HG02943 (cell line): Measurements from ENCODE around the gene HHAT.
"Not testable (repeated sequence)": the region's sequence is repeated elsewhere in the genome, so short reads cannot be mapped to it uniquely, and the experiment has no call there.

Experiments
- ATAC-seq: cut with Tn5 transposase; IDR thresholded peaks from one replicate; pipeline ENCODE4 v1.9.1; 2021; ENCODE audit warnings: mild to moderate bottlenecking, low read depth, moderate library complexity; ENCODE audit not compliant: unreplicated experiment

Gene HHAT

DNA sequence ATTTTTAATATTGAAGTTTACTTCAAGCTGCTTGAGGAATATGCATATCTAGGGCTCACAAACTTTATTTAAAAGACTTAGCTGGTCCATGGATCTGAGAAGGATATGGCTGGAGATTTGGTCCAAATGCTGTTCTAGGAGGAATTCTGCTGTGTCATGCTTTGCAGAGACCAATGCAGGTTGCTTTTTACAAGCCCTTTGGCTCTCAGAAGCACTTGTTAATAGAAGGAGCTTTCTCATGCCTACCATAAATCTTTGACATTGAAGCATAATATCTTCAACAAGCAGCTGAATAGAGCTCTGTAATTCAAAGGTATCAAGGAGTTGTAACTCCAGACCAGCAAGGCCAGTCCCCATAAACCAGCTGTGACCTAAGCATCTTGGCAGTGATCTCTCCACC lies 299.1 kb downstream of the HHAT start:
- ATAC-seq, result no peak

DNA sequence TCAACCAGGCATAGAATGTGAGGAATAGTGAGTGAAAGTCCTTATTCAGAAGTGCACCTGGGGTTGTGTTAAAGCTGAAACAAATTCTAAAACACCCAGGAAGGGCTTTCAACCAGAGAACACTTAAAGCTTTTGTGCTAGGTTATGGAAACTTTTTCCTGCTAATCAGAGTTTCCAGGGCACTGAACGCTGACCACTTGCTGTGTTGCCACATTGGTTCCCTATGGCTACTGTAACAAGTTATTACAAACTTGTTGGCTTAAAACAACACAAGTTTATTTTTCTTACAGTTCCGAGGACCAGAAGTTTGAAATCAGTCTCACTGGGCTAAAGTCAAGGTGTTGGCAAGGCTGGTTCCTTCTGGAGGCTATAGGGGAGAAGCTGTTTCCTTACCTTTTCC lies 300.6 kb downstream of the HHAT start:
- ATAC-seq, result no peak

DNA sequence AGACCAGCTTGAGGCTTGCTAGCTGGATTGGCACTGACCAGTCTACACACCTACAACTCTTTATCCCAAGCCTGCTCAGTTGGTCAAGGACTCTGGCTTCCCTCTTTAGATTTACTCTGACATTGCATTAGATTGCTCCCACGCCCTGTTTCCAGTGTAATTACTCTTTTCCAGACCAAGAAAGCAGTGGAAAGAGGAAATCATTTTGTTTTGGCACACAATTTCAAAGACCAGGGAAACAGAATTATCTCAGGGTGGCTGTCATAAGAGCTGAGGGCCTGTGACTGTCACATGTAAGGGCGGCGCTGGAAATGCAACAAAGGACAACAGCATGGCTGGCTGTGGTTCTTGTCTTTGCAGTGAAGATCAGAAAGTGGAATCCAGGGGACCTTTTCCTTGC lies 302.7 kb downstream of the HHAT start:
- ATAC-seq, result no peak

DNA sequence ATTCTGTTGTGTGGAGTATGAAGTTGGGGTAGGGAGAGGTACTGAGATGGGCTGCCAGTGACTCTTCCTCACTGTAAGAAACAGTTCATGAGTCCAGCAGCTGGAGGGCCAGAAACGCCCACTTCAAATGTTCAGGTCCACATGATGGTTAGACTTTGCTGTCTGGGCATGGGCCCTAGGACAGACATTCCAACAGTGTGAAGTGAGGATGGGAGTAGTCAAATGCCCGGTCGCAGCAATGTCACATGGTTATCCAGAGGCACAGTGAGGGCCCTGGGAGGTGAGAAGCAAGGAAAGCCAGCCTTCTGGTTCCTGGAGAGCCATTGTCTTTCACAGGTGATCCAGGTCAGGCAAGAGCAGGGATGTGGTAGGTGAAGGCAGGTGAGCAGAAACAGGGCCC lies 304.4 kb downstream of the HHAT start:
- ATAC-seq, result no peak

DNA sequence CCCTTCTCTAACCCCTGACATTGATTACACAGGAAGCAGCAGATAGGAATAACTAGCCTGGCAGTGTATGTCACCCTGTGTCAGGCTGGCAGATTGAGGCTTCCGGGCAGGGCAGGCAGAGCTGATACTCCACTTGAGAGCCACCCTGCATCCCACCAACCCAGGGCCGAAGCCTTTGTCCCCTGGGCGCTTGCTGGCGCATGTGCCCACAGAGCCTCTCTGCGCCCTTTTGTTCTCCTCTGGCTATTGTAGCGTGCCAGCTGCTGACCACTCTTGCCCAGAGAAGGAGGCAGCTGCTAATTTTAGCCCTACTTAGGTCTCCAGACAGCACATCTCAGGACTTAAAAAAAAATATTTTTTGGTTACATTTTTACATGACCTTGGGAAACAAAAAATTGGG lies 304.9 kb downstream of the HHAT start:
- ATAC-seq, result no peak

DNA sequence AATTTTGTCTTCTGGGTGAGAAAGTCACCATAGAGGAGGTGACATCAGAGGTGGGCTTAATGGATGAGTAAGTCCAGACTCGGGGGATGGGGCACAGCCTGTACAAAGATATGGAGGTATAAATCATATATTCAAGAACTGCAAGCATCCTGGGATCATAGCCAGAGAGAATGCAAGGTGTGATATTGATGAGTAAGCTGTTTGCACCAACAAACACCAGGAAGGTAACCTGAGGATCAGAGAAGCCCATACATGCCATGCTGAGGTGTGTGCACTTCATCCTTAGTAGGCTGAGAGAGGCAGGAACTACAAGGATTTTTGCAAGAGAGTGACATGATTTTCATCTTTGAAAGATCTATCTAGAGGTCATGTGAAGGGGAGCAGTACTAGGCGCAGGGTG lies 306.4 kb downstream of the HHAT start:
- ATAC-seq, result no peak

DNA sequence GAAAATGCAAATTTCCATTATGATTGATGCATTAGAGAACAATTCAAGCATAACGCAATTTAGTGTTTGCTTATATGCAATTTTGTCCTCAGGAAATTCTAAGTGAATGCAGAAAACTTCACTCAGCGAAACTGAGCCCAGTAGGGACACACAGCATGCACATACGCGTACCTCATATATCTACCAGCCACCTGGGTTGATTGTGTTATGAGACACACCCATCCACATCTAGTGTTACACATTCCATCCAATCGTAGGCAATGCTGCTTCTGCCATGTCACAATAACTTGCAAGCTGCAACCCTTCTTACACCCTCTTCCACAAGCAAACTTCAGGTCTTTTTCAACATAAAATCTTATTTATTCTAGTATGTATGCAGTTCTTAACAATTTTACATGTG lies 312.9 kb downstream of the HHAT start:
- ATAC-seq, result no peak

DNA sequence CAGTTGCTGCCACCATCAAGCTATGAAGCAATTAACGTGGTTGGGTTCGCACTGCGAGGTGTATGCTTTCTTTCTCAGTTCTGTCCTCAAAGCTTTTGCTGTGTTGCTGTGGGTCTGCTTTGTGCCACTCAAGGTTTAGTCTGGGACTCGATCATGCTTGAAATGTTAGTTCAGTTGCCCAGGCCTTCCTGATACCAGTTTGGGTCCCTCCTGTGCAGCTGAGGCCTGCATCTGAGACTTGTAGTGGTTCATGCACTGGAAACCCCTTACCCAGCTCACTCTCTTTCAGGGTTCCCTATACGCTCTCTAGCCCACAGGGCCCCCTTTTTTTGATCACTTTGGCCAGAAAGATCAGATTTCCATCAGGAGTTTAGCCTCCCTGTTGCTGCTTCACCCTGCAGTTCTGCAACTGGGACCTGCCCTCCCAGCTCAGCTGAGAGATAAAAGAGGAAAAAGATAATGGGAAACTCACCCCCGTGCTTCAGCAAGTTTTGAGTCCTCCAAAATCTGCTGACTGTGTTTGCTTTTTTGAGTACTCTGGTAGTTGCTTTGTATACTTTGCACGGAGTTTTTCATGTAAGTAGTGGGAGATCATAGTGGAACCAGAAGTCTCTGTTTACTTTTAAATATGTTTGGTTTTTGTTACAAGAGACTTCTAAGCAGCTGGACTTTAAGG lies 317.0 kb downstream of the HHAT start:
- ATAC-seq, result no peak

DNA sequence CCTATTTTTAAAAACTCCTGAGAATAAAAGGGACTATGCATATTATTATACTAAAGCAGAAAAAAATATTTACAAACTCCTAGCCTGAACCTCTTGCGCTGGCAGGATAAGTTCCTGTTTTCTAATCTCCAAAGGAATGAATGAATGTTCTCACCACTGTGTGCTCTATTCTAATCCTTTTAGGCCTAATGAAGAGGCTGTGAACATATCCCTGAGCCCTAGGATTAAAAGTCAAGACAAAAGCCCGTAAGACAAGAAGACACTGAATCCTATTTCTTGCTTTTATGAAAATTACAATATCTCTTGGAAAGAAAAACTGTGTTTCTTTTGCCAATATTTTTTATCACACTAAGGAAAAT lies 317.5 kb downstream of the HHAT start:
- no peak for ATAC-seq

DNA sequence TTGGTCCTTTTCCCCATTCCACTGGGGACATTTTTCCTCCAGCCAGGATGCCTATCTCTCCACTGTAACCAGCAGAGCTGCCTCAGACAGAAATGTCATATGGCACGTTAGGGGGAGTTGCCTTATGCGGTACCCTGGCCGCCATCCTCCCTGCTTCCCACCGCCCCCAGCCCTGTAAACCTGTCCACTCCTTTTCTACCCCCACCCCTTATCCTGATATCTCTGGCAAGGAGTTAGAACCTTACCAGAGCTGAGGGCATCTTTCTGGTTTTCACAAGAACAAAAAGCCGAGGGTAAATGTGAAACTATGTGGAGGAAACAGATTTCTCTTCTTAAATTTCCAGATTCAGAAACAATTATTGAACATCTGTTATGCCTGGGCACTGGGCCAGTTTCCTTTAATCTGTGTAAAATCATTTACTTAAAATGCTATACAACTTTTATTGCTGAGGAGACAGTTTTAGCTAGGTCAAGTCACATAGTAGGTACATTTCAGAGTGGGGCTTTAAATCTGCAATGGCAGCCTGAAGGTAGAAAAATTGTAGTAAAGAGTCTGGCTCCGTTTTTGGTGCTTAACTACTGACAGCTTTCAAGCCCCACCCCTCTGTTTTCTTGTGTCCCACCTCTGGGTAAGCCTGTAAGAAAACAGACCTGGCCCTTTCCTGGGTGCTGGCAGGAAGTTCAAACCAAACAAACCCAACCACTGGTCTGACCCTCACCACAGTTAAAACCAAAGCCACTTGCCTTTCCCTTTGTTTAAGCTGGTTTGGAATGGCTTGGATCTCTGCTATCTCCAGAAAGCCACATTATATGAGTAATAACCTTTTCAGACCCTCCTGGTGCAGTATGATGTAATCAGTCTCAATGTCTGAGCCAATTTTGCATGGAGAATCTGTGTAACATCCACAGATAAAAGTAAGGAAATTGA lies 319.0 kb downstream of the HHAT start:
- ATAC-seq, result no peak

DNA sequence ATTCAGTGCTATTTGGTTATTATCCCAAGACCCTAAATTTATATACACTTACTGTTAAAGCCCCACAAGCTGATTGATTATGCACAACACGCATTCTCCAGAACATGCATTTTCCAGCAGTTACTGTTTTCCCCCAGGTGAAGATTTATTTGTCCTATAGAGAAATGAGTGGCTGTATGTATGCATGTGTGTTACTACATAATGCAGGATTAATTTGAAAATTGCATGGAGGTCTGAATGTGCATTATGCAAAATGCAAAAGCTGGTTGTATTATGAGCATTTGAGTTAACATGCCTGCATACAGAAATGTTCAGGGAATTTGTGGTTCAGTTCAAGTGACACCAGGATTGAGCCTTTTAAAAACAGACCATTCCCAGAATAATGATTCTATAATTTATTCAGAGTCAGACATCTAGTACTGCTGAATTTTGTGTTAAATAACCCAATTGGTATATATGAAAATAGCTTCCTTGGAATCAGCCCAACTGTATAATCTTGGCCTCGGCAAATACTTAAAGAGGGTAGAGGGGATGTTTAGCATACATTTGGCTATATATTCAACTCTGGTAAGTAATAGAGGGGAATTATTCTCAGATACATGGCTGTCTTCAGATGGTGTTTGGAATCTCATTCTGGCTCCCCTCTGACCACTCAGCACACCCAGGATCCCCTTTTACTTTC lies 320.0 kb downstream of the HHAT start:
- ATAC-seq, result no peak

DNA sequence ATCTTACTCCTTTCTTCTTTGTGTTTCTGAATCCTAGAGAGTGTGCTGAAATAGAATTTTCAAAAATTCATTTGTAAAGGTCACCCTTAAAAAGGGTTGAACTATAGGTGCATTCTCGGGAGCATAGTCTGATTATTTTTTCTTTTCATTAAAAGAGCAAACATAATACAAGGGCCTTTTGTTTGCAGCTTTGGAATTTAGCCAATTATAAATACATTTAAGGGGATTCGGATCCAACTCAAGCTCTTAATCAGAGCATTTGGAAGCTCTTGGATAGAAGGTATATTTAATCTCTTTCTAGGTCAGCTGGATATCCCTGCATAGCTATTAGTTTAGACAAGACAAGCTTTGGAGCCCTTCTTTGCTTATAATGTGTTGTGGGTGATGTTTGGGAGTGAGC lies 321.7 kb downstream of the HHAT start:
- ATAC-seq, result no peak

DNA sequence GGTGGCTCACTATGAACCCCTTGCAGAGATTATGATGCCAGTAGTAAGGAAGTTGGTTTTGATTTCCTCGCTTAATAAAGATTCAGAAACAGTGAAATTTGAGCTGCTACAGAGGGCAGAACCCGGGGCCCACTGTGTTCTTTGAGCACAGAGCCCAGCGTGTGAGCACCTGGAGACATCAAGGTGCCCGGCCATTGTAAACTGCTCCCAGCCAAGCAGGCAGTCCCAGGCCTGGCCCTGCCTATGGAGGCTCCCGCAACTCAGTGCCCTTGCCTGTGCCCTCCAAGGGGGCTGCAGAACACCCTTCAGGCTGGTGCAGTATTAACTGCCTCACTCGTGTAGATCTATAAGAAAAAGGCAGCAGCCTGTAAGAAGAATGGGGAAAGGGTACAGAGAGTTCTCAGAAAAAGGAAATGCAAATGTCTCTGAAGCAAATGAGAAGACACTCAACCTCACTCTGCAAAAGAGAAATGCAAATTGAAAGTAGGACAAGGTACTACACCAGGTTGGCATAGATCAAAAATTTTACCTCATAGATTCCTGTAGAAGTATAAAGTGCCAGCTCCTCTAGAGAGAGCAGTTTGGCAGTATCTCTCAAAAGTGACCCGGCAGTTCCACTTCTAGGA lies 323.7 kb downstream of the HHAT start:
- no peak for ATAC-seq

DNA sequence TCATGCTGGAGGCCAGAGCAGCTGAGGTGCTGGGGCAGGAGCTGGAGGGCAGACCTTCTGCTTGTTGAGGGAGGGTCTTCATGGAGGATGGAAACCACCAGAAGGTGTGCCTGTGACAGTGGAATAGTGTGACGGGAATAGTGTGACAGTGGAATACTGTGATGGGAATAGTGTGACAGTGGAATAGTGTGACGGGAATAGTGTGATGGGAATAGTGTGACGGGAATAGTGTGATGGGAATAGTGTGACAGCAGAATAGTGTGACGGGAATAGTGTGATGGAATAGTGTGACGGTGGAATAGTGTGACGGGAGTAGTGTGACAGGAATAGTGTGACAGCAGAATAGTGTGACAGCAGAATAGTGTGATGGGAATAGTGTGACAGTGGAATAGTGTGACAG lies 325.1 kb downstream of the HHAT start:
- ATAC-seq, result no peak

DNA sequence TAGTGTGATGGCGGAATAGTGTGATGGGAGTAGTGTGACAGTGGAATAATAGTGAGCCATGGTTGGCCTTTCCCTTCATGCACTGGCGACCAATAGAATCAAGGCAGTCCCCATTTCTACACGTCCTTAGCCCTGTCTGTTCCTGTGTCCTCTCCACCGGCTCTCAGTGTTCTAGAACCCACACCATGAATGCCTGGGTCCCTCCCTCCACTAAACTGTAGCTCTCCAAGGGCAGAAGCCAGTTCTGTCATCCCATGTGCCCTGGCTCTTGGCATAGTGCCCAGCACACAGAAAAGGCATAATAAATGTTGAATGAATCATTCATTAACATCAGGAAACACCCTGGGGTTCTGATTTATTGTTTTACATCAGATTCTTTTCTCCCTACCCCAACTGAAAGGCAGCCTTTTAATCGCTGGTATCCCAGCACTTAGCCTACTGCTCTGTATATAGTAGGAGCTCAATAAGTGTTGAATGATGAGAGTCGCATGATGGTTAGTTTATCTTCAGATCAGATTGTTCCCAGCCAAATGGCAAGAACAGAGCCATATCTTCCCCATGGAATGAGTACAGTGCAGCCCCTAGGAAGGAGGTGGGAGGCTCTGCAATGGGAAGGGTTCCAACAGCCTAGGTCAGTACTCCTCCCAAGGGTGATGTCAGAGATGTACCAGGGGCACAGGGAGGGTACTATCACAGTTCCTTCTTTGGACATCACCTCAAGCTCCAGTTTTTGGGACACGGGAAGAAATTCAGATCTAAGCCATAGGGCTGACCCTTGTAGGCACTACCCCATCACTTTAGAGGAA lies 325.7 kb downstream of the HHAT start:
- ATAC-seq, result no peak

DNA sequence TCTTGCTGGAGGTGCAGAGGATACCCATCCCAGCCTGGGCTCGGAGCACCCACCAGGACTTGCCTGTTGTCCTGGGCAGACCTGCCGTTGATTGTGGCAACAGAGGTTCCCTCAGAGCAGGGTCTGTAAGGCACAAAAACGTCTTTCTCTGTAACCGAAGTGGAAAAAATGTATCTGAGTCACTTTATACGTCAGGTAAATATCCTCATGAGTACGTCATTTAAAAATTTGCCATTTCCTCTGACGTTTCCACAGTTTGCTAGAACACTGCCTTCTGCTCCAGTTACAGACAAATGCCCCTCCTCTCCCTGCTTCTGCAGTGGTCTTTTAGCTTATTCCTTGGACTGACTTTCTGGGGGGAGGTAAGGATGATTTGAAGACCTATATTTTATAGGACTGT lies 326.8 kb downstream of the HHAT start:
- ATAC-seq, result no peak

DNA sequence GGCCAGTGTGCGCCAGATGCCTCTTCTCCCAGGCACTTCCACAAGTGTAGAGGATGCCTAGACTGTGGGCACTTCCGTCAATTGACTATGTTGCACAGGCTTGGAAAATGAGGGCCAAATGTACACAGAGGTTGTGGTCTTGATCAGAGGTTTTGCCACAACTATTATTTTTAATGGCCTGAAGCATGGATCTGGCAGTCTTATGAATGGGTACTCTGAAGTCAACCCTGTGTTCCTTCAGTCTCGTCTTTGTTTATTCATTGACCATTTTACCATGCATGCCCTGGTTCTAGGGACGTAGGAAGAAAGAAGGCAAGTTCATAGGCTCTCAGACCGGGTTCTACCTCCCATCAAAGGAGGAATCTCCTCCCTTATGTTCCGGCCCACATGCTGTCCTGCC lies 329.1 kb downstream of the HHAT start:
- ATAC-seq, result no peak

DNA sequence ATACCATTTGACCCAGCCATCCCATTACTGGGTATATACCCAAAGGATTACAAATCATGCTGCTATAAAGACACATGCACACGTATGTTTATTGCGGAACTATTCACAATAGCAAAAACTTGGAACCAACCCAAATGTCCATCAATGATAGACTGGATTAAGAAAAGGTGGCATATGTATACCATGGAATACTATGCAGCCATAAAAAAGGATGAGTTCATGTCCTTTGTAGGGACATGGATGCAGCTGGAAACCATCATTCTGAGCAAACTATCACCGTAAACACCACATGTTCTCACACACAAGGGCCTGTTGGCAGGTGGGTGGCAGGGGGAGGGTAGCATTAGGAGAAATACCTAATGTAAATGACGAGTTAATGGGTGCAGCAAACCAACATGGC lies 332.8 kb downstream of the HHAT start:
- ATAC-seq, result not testable (repeated sequence)

DNA sequence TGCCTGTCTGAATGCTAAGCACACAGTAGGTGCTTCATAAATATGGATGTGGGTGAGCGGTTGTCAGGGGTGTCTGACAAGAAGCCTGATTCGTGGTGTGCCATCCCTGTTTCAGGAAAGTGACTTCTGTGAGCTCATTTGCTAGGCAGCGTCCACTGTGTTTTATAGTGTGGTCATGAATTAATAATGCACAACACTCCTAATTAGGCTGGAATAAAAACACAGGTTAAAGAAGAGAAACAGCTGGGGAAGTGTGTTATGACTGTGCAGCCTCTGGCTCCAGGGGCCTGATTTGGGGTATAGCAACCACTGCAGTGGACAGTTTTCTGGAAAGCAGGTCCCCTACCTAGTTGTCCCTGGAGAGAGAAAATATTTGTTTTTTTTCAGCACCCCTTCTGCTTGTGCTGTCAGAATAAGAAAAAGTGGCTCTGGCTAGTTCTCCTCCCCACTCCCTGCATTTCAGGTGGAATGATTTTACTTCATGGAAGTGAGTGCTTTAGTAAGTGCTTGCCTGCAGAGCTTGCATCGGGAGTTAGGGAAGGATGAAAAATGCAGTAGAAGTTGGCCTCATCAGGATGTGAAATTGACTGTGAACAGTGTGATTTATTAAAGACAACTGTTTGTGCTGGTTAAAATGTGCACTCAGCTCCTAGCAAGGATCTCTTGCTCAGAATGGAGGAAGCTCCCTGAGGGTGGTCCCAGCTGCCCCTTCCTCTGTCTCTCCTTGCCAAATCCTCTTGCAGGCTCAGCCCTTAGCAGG lies 333.8 kb downstream of the HHAT start:
- ATAC-seq, result no peak
